ENCODE results near the gene ALK. TPM values are rescaled to one million over a fixed set of nuclear protein-coding genes. Genes with fewer than 3 reads are reported as not detected.

The ALK gene
- total and polyA plus RNA-seq, 2 experiments from 2014 or later: 0.35 TPM; not detected in 1

DNA sequence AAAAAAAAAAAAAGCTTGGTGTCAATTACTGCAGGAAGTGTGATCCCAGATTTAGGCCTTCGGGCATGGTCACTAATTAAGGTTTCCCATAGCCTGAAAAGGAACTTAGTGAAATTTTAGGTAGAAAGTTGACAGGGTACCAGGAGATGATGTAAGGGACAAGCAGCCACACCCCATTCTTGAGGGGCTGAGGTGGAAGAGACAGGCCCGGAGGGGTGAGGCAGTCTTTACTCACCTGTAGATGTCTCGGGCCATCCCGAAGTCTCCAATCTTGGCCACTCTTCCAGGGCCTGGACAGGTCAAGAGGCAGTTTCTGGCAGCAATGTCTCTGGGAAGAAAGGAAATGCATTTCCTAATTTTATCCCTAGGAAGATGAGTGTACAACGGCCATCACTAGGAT is 711.8 kb downstream of the ALK start (continued):
- TF ChIP-seq EZH2 (IDR thresholded peaks at IDR 0.05; ENCODE audit: low read depth, unreplicated experiment): no peak
- TF ChIP-seq JUNB (IDR thresholded peaks at IDR 0.05; ENCODE audit: unreplicated experiment): no peak
- no peak for TF ChIP-seq CTCF (conservative IDR thresholded peaks at IDR 0.05; ENCODE audit: low read depth in 2 of 2)
- no peak for TF ChIP-seq POLR2AphosphoS5 (IDR thresholded peaks at IDR 0.05; ENCODE audit: low read depth)

- no peaks in the 10 kb centered on the region for H3K4me1 ChIP-seq (ENCODE audit: insufficient read depth)
- H3K27ac ChIP-seq (ENCODE audit: low read depth): no peak overlapping the region
- H3K4me3 Mint-ChIP-seq: no peak overlapping the region
- H3K4me1 Mint-ChIP-seq: peaks cover 9% of the 10 kb centered on the region
- no peaks in the 10 kb centered on the region; the same call in 1 of the 2 replicates for H4K20me1 ChIP-seq (replicated peaks; ENCODE audit: insufficient read depth)
- no peaks in the 10 kb centered on the region for H3K36me3 Mint-ChIP-seq (ENCODE audit: low read depth)
- H3K4me2 ChIP-seq: no peak overlapping the region
- H3K27me3 Mint-ChIP-seq (ENCODE audit: insufficient read depth, low read depth, poor library complexity): peaks cover 14% of the 10 kb centered on the region
- no peaks in the 10 kb centered on the region for H3K79me2 ChIP-seq (replicated peaks; ENCODE audit: insufficient read depth)
- no peaks in the 10 kb centered on the region for H3F3A ChIP-seq (replicated peaks; ENCODE audit: low read depth)
- no peak for TF ChIP-seq JUNB (IDR thresholded peaks at IDR 0.05; ENCODE audit: unreplicated experiment)
- TF ChIP-seq CTCF (conservative IDR thresholded peaks at IDR 0.05; ENCODE audit: low read depth in 2 of 2): no peak
- no peak for TF ChIP-seq ZNF331 (CRISPR knock-in tag; IDR thresholded peaks at IDR 0.05; ENCODE audit: low read depth)
- TF ChIP-seq POLR2AphosphoS5 (IDR thresholded peaks at IDR 0.05; ENCODE audit: low read depth): no peak
- TF ChIP-seq, protein P1, sequence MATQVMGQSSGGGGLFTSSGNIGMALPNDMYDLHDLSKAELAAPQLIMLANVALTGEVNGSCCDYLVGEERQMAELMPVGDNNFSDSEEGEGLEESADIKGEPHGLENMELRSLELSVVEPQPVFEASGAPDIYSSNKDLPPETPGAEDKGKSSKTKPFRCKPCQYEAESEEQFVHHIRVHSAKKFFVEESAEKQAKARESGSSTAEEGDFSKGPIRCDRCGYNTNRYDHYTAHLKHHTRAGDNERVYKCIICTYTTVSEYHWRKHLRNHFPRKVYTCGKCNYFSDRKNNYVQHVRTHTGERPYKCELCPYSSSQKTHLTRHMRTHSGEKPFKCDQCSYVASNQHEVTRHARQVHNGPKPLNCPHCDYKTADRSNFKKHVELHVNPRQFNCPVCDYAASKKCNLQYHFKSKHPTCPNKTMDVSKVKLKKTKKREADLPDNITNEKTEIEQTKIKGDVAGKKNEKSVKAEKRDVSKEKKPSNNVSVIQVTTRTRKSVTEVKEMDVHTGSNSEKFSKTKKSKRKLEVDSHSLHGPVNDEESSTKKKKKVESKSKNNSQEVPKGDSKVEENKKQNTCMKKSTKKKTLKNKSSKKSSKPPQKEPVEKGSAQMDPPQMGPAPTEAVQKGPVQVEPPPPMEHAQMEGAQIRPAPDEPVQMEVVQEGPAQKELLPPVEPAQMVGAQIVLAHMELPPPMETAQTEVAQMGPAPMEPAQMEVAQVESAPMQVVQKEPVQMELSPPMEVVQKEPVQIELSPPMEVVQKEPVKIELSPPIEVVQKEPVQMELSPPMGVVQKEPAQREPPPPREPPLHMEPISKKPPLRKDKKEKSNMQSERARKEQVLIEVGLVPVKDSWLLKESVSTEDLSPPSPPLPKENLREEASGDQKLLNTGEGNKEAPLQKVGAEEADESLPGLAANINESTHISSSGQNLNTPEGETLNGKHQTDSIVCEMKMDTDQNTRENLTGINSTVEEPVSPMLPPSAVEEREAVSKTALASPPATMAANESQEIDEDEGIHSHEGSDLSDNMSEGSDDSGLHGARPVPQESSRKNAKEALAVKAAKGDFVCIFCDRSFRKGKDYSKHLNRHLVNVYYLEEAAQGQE (IDR thresholded peaks at IDR 0.05; ENCODE audit: unreplicated experiment): no peak
- no peak for TF ChIP-seq NANOG (IDR thresholded peaks at IDR 0.05; ENCODE audit: borderline replicate concordance)
- no peak for TF ChIP-seq ZNF114 (CRISPR knock-in tag; IDR thresholded peaks at IDR 0.05)
- TF ChIP-seq, protein P2, sequence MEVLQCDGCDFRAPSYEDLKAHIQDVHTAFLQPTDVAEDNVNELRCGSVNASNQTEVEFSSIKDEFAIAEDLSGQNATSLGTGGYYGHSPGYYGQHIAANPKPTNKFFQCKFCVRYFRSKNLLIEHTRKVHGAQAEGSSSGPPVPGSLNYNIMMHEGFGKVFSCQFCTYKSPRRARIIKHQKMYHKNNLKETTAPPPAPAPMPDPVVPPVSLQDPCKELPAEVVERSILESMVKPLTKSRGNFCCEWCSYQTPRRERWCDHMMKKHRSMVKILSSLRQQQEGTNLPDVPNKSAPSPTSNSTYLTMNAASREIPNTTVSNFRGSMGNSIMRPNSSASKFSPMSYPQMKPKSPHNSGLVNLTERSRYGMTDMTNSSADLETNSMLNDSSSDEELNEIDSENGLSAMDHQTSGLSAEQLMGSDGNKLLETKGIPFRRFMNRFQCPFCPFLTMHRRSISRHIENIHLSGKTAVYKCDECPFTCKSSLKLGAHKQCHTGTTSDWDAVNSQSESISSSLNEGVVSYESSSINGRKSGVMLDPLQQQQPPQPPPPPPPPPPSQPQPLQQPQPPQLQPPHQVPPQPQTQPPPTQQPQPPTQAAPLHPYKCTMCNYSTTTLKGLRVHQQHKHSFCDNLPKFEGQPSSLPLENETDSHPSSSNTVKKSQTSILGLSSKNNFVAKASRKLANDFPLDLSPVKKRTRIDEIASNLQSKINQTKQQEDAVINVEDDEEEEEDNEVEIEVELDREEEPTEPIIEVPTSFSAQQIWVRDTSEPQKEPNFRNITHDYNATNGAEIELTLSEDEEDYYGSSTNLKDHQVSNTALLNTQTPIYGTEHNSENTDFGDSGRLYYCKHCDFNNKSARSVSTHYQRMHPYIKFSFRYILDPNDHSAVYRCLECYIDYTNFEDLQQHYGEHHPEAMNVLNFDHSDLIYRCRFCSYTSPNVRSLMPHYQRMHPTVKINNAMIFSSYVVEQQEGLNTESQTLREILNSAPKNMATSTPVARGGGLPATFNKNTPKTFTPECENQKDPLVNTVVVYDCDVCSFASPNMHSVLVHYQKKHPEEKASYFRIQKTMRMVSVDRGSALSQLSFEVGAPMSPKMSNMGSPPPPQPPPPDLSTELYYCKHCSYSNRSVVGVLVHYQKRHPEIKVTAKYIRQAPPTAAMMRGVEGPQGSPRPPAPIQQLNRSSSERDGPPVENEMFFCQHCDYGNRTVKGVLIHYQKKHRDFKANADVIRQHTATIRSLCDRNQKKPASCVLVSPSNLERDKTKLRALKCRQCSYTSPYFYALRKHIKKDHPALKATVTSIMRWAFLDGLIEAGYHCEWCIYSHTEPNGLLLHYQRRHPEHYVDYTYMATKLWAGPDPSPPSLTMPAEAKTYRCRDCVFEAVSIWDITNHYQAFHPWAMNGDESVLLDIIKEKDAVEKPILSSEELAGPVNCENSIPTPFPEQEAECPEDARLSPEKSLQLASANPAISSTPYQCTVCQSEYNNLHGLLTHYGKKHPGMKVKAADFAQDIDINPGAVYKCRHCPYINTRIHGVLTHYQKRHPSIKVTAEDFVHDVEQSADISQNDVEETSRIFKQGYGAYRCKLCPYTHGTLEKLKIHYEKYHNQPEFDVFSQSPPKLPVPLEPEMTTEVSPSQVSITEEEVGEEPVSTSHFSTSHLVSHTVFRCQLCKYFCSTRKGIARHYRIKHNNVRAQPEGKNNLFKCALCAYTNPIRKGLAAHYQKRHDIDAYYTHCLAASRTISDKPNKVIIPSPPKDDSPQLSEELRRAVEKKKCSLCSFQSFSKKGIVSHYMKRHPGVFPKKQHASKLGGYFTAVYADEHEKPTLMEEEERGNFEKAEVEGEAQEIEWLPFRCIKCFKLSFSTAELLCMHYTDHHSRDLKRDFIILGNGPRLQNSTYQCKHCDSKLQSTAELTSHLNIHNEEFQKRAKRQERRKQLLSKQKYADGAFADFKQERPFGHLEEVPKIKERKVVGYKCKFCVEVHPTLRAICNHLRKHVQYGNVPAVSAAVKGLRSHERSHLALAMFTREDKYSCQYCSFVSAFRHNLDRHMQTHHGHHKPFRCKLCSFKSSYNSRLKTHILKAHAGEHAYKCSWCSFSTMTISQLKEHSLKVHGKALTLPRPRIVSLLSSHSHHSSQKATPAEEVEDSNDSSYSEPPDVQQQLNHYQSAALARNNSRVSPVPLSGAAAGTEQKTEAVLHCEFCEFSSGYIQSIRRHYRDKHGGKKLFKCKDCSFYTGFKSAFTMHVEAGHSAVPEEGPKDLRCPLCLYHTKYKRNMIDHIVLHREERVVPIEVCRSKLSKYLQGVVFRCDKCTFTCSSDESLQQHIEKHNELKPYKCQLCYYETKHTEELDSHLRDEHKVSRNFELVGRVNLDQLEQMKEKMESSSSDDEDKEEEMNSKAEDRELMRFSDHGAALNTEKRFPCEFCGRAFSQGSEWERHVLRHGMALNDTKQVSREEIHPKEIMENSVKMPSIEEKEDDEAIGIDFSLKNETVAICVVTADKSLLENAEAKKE (CRISPR knock-in tag; IDR thresholded peaks at IDR 0.05): no peak
- no peaks in the 10 kb centered on the region for H3K27me3 ChIP-seq (ENCODE audit: insufficient read depth)
- H3K9me2 ChIP-seq (ENCODE audit: insufficient read depth): no peaks in the 10 kb centered on the region
- no peak overlapping the region for H3K27ac Mint-ChIP-seq
- ATAC-seq: no peak
- no peaks in the 10 kb centered on the region for H3K9me3 Mint-ChIP-seq
- H2AFZ ChIP-seq: no peak overlapping the region
- no peak for DNase-seq (ENCODE audit: low spot score)
- H3K4me3 ChIP-seq: no peak overlapping the region
- H3K36me3 ChIP-seq (ENCODE audit: insufficient read depth): no peaks in the 10 kb centered on the region
Measured at GRCh38 chr2:29207352-29208148, 713.8 kb downstream of the ALK start.
